GM12875 (cell line): ENCODE results near the gene CCDC83.
A peak's percentile ranks its signal among the peaks of the same experiment; 100 is the strongest.

Experiments
- H3K4me3 ChIP-seq: one replicate; pipeline ENCODE4 v1.5.1; 2011; ENCODE audit warnings: low read depth, low read length, control low read depth
- CTCF ChIP-seq: IDR thresholded peaks from 2 replicates; pipeline ENCODE4 v1.5.1; 2011; ENCODE audit warnings: low read depth, mild to moderate bottlenecking, control low read depth, inconsistent platforms, low read length, moderate library complexity, borderline replicate concordance; ENCODE audit not compliant: insufficient read depth

CCDC83 gene

GRCh38 chr11:85855341-85855656, at the start of gene CCDC83:
CCDC83 (plus strand) TSS chr11:85855383; CDS start chr11:85865124, 9,741 bp downstream.
- no peak for TF ChIP-seq CTCF
- peak within 1 kb of the TSS; percentile 61 for H3K4me3 ChIP-seq

- TF ChIP-seq CTCF = no peak
- H3K4me3 ChIP-seq = no peak overlapping the region
These were observed 49.8 kb upstream of the CCDC83 start for GRCh38 chr11:85805387-85805786.

GRCh38 chr11:85806016-85806415, 49.2 kb upstream of the CCDC83 start:
- no peak overlapping the region for H3K4me3 ChIP-seq
- TF ChIP-seq CTCF = no peak

GRCh38 chr11:85806876-85807275, 48.3 kb upstream of the CCDC83 start:
- no peak for TF ChIP-seq CTCF
- H3K4me3 ChIP-seq = no peak overlapping the region

- no peak overlapping the region for H3K4me3 ChIP-seq
- TF ChIP-seq CTCF = no peak
These were observed 46.0 kb upstream of the CCDC83 start for GRCh38 chr11:85809191-85809590.

GRCh38 chr11:85809863-85810262, 45.3 kb upstream of the CCDC83 start:
- no peak overlapping the region for H3K4me3 ChIP-seq
- TF ChIP-seq CTCF = no peak

GRCh38 chr11:85810521-85810870, 44.7 kb upstream of the CCDC83 start:
- no peak for TF ChIP-seq CTCF
- peak overlapping the region; percentile 29 for H3K4me3 ChIP-seq
